HepG2 (cell line): ENCODE measurements around the gene EGFR. TPM values are rescaled to one million over a fixed set of nuclear protein-coding genes. Genes with fewer than 3 reads are reported as not detected.

ENCODE experiments used
- ATRX ChIP-seq: sonication (generic); formaldehyde crosslinking; IDR thresholded peaks from 2 replicates; pipeline ENCODE4 v1.4.0; 2020; ENCODE audit warnings: missing genetic modification reagents, borderline replicate concordance
- CEBPB ChIP-seq: IDR thresholded peaks from 2 replicates; pipeline ENCODE4 v1.6.1; 2011; ENCODE audit warnings: low read depth, low read length, improper control_type of control experiment, borderline replicate concordance
- CHD4 ChIP-seq: fragments of 200-600 bp; sonication (generic); IDR thresholded peaks from 2 replicates; pipeline ENCODE4 v1.7.0; 2017; ENCODE audit warnings: mild to moderate bottlenecking, low read length, borderline replicate concordance
- DDIT3 ChIP-seq: sonication (generic); formaldehyde crosslinking; IDR thresholded peaks from 2 replicates; pipeline ENCODE4 v1.4.0; 2020; ENCODE audit warnings: mild to moderate bottlenecking, missing genetic modification reagents
- ETV6 ChIP-seq: sonication (generic); formaldehyde crosslinking; conservative IDR thresholded peaks from 2 replicates; pipeline ENCODE4 v1.4.0; 2020; ENCODE audit warnings: missing genetic modification reagents
- HIVEP1 ChIP-seq: sonication (generic); formaldehyde crosslinking; IDR thresholded peaks from 2 replicates; pipeline ENCODE4 v1.4.0; 2020; ENCODE audit warnings: mild to moderate bottlenecking, missing genetic modification reagents
- HNRNPUL1 ChIP-seq: fragments of 200-400 bp; formaldehyde crosslinking; IDR thresholded peaks from 2 replicates; pipeline ENCODE4 v1.6.1; 2017; ENCODE audit warnings: low read depth, mild to moderate bottlenecking, low read length, moderate library complexity
- HOXA3 ChIP-seq: sonication (generic); formaldehyde crosslinking; IDR thresholded peaks from 2 replicates; pipeline ENCODE4 v1.5.0; 2020; ENCODE audit warnings: missing genetic modification reagents
- IKZF1 ChIP-seq: fragments of 450-650 bp; IDR thresholded peaks from 2 replicates; pipeline ENCODE4 v1.7.1; 2016
- KLF16 ChIP-seq, 2 experiments: sonication (generic) in 1 of 2; formaldehyde crosslinking in 1 of 2; IDR thresholded peaks; 2 replicates each; pipeline versions ENCODE4 v1.6.1 to v1.8.0; 2016 to 2023; ENCODE audit warnings: missing genetic modification reagents in 2 of 2, missing compliant biosample characterization in 1 of 2
- NCOR1 ChIP-seq: fragments of 200-600 bp; sonication (generic); IDR thresholded peaks from 2 replicates; pipeline ENCODE4 v1.7.0; 2017; ENCODE audit warnings: antibody characterized with exemption, low read length, borderline replicate concordance
- NFYB ChIP-seq: sonication (generic); formaldehyde crosslinking; IDR thresholded peaks from 2 replicates; pipeline ENCODE4 v1.4.0; 2020; ENCODE audit warnings: missing genetic modification reagents
- TBX3 ChIP-seq: fragments of 450-650 bp; IDR thresholded peaks from 2 replicates; pipeline ENCODE4 v1.6.1; 2017; ENCODE audit warnings: antibody characterized with exemption, mild to moderate bottlenecking, inconsistent platforms, borderline replicate concordance
- TCF7L2 ChIP-seq: IDR thresholded peaks from 2 replicates; pipeline ENCODE4 v1.6.1; 2011; ENCODE audit warnings: mild to moderate bottlenecking, low read depth, low read length, moderate library complexity
- ZBTB37 ChIP-seq: sonication (generic); formaldehyde crosslinking; IDR thresholded peaks from 2 replicates; pipeline ENCODE4 v1.4.0; 2020; ENCODE audit warnings: mild to moderate bottlenecking, missing genetic modification reagents
- ZBTB8A ChIP-seq: sonication (generic); formaldehyde crosslinking; IDR thresholded peaks from 2 replicates; pipeline ENCODE4 v1.4.0; 2020; ENCODE audit warnings: mild to moderate bottlenecking, low read depth, missing genetic modification reagents, borderline replicate concordance
- ZNF225 ChIP-seq: sonication (generic); formaldehyde crosslinking; IDR thresholded peaks from 2 replicates; pipeline ENCODE4 v1.4.0; 2020; ENCODE audit warnings: mild to moderate bottlenecking, missing genetic modification reagents
- ZNF281 ChIP-seq: sonication (generic); formaldehyde crosslinking; IDR thresholded peaks from 2 replicates; pipeline ENCODE4 v1.4.0; 2020; ENCODE audit warnings: missing genetic modification reagents, borderline replicate concordance
- ZNF317 ChIP-seq: sonication (generic); formaldehyde crosslinking; IDR thresholded peaks from 2 replicates; pipeline ENCODE4 v1.5.0; 2020; ENCODE audit warnings: mild to moderate bottlenecking, missing genetic modification reagents
- ZNF597 ChIP-seq: sonication (generic); formaldehyde crosslinking; IDR thresholded peaks from 2 replicates; pipeline ENCODE4 v1.5.0; 2020; ENCODE audit warnings: missing genetic modification reagents
- ZNF83 ChIP-seq: sonication (generic); formaldehyde crosslinking; IDR thresholded peaks from 2 replicates; pipeline ENCODE4 v1.4.0; 2020; ENCODE audit warnings: missing genetic modification reagents, mild to moderate bottlenecking, borderline replicate concordance
- ZSCAN21 ChIP-seq: sonication (generic); formaldehyde crosslinking; IDR thresholded peaks from 2 replicates; pipeline ENCODE4 v1.8.0; 2022; ENCODE audit warnings: mild to moderate bottlenecking, missing genetic modification reagents, moderate library complexity, borderline replicate concordance
- polyA plus RNA-seq, 8 experiments: library from polyadenylated mRNA; depleted of rRNA in 3 of 8; stranded (reverse) in 7 of 8; unstranded in 1 of 8; fragments of >200 nt; fragmentation: Illumina TruSeq in 4 of 8; extraction: Trizol in 4 of 8; gene quantifications; 2 replicates each; pipeline versions ENCODE4 v1.2.1 to v1.2.3, GENCODE V29; 2011 to 2016; ENCODE audit warnings: low read depth in 4 of 8, missing spikeins in 1 of 8, mixed read lengths in 1 of 8; ENCODE audit not compliant: insufficient read depth in 1 of 8
- total RNA-seq, 5 experiments: library from RNA; depleted of rRNA; stranded (reverse); fragments of >200 nt; fragmentation: Illumina TruSeq; extraction: Trizol; gene quantifications; 2 replicates each; pipeline ENCODE4 v1.2.3, GENCODE V29; 2016; ENCODE audit warnings: low read depth in 1 of 5
- TF ChIP-seq, protein P1 (sequence below): sonication (generic); formaldehyde crosslinking; IDR thresholded peaks from 2 replicates; pipeline ENCODE4 v1.9.0; 2022; ENCODE audit warnings: low read depth, missing genetic modification reagents

The EGFR gene
- total and polyA plus RNA-seq, 2 of the 13 experiments (the other 11 are each of a cell fraction or from before 2014, with no cell fraction given) = 7.0 to 10.0 TPM

GRCh38 chr7:55177589-55178261, 158.9 kb downstream of the EGFR start (continued):
- TF ChIP-seq ZBTB37 (CRISPR knock-in tag) (no peak), ZNF597 (CRISPR knock-in tag) (no peak), DDIT3 (CRISPR knock-in tag) (no peak), HOXA3 (peak; percentile 89), CEBPB (no peak), ZNF83 (CRISPR knock-in tag) (peak; percentile 30; the same call in 1 of the 2 replicates), NCOR1 (no peak; the same call in 1 of the 2 replicates), TBX3 (no peak), IKZF1 (no peak), ZBTB8A (CRISPR knock-in tag) (no peak), HNRNPUL1 (no peak), HIVEP1 (CRISPR knock-in tag) (peak; percentile 53; the same call in 1 of the 2 replicates), NFYB (no peak), ZNF225 (no peak; the same call in 1 of the 2 replicates), CHD4 (no peak), KLF16 (CRISPR knock-in tag; IDR thresholded peaks at IDR 0.05) (no peak; a peak in 1 of 4 replicates), ZNF281 (CRISPR knock-in tag) (peak; percentile 75; the same call in 1 of the 2 replicates), TCF7L2 (no peak), ZSCAN21 (peak; percentile 93), ETV6 (CRISPR knock-in tag) (no peak), ZNF317 (CRISPR knock-in tag) (peak; percentile 82; the same call in 1 of the 2 replicates), ATRX (CRISPR knock-in tag) (no peak)
- TF ChIP-seq, protein P1, sequence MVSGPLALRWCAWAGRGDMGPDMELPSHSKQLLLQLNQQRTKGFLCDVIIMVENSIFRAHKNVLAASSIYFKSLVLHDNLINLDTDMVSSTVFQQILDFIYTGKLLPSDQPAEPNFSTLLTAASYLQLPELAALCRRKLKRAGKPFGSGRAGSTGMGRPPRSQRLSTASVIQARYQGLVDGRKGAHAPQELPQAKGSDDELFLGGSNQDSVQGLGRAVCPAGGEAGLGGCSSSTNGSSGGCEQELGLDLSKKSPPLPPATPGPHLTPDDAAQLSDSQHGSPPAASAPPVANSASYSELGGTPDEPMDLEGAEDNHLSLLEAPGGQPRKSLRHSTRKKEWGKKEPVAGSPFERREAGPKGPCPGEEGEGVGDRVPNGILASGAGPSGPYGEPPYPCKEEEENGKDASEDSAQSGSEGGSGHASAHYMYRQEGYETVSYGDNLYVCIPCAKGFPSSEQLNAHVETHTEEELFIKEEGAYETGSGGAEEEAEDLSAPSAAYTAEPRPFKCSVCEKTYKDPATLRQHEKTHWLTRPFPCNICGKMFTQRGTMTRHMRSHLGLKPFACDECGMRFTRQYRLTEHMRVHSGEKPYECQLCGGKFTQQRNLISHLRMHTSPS (CRISPR knock-in tag) = no peak; the same call in 1 of the 2 replicates
